HEK293 (cell line): ENCODE measurements around the gene VOPP1.

Source experiments
- CTCF ChIA-PET: fragments of 350-600 bp; formaldehyde crosslinking; extraction: SDS; loops from one replicate; lab custom pipeline; 2021; ENCODE audit warnings: antibody characterized with exemption; lab: Yijun Ruan, JAX
- POLR2A ChIA-PET: fragments of 300-600 bp; formaldehyde crosslinking; extraction: SDS; loops from one replicate; lab custom pipeline; 2020; ENCODE audit warnings: antibody characterized with exemption, inconsistent platforms; lab: Yijun Ruan, JAX
- H3K27ac ChIP-seq: fragments of 200-500 bp; sonication (Bioruptor generic); 2 replicates; pipeline ENCODE4 v1.5.1; 2014; ENCODE audit warnings: low read depth, low read length, control low read depth, inconsistent platforms; ENCODE audit errors: extremely low read depth
- H3K36me3 ChIP-seq, 2 experiments: fragments of 200-500 bp in 1 of 2; sonication (Bioruptor generic) in 1 of 2; 1 replicate in 1 of 2; 2 replicates in 1 of 2; pipeline ENCODE4 v1.5.1; 2014 to 2017; ENCODE audit warnings: inconsistent platforms in 2 of 2, low read length in 2 of 2; ENCODE audit not compliant: control insufficient read depth in 2 of 2, insufficient read depth in 1 of 2
- H3K4me1 ChIP-seq: fragments of 200-500 bp; sonication (Bioruptor generic); 2 replicates; pipeline ENCODE4 v1.5.1; 2014; ENCODE audit warnings: mild to moderate bottlenecking, low read length, inconsistent platforms; ENCODE audit not compliant: control insufficient read depth, insufficient read depth
- H3K4me3 ChIP-seq: 2 replicates; pipeline ENCODE4 v1.5.1; 2011; ENCODE audit warnings: low read depth, mild to moderate bottlenecking, control low read depth, low read length, moderate library complexity
- H3K9me3 ChIP-seq: fragments of 200-500 bp; sonication (Bioruptor generic); 2 replicates; pipeline ENCODE4 v1.5.1; 2014; ENCODE audit warnings: low read depth, low read length, inconsistent platforms; ENCODE audit not compliant: control insufficient read depth, insufficient read depth
- AEBP2 ChIP-seq: fragments of 450-650 bp; formaldehyde crosslinking; IDR thresholded peaks from 2 replicates; pipeline ENCODE4 v1.5.1; 2016; ENCODE audit warnings: missing biosample characterization, missing genetic modification characterization, borderline replicate concordance
- BCL6B ChIP-seq: fragments of 450-650 bp; formaldehyde crosslinking; IDR thresholded peaks from 2 replicates; pipeline ENCODE4 v1.5.1; 2017; ENCODE audit warnings: missing biosample characterization, missing genetic modification characterization
- HOXA7 ChIP-seq: sonication (generic); formaldehyde crosslinking; IDR thresholded peaks from 2 replicates; pipeline ENCODE4 v1.8.1; 2022; ENCODE audit warnings: missing genetic modification reagents, borderline replicate concordance
- KLF10 ChIP-seq: fragments of 450-650 bp; IDR thresholded peaks from 2 replicates; pipeline ENCODE4 v1.5.1; 2018; ENCODE audit warnings: missing biosample characterization, mild to moderate bottlenecking, missing genetic modification characterization
- PBX3 ChIP-seq: sonication (generic); formaldehyde crosslinking; IDR thresholded peaks from 2 replicates; pipeline ENCODE4 v1.8.1; 2022; ENCODE audit warnings: mild to moderate bottlenecking, moderate library complexity, missing genetic modification reagents
- PRDM2 ChIP-seq: fragments of 450-650 bp; formaldehyde crosslinking; IDR thresholded peaks from 2 replicates; pipeline ENCODE4 v1.5.1; 2016; ENCODE audit warnings: missing biosample characterization, missing genetic modification characterization, borderline replicate concordance
- ZNF140 ChIP-seq: fragments of 450-650 bp; formaldehyde crosslinking; IDR thresholded peaks from 2 replicates; pipeline ENCODE4 v1.5.1; 2016; ENCODE audit warnings: missing biosample characterization, missing genetic modification characterization
- ZNF214 ChIP-seq: fragments of 450-650 bp; formaldehyde crosslinking; IDR thresholded peaks from 2 replicates; pipeline ENCODE4 v1.5.1; 2017; ENCODE audit warnings: missing biosample characterization, mild to moderate bottlenecking, missing genetic modification characterization, borderline replicate concordance
- ZNF221 ChIP-seq: fragments of 450-650 bp; formaldehyde crosslinking; IDR thresholded peaks from 2 replicates; pipeline ENCODE4 v1.5.1; 2017; ENCODE audit warnings: missing biosample characterization, missing genetic modification characterization, borderline replicate concordance
- ZNF248 ChIP-seq: fragments of 450-650 bp; formaldehyde crosslinking; IDR thresholded peaks from 2 replicates; pipeline ENCODE4 v1.5.1; 2017; ENCODE audit warnings: missing biosample characterization, missing genetic modification characterization
- ZNF311 ChIP-seq: fragments of 450-650 bp; formaldehyde crosslinking; IDR thresholded peaks from 2 replicates; pipeline ENCODE4 v1.5.1; 2017; ENCODE audit warnings: missing biosample characterization, missing genetic modification characterization, borderline replicate concordance
- ZNF354C ChIP-seq: fragments of 450-650 bp; formaldehyde crosslinking; IDR thresholded peaks from 2 replicates; pipeline ENCODE4 v1.5.1; 2016; ENCODE audit warnings: missing biosample characterization, missing genetic modification characterization, low read depth, borderline replicate concordance
- ZNF394 ChIP-seq: fragments of 450-650 bp; formaldehyde crosslinking; IDR thresholded peaks from 2 replicates; pipeline ENCODE4 v1.5.1; 2016; ENCODE audit warnings: missing biosample characterization, missing genetic modification characterization, mild to moderate bottlenecking, moderate library complexity, borderline replicate concordance
- ZNF426 ChIP-seq: fragments of 450-650 bp; formaldehyde crosslinking; IDR thresholded peaks from 2 replicates; pipeline ENCODE4 v1.5.1; 2017; ENCODE audit warnings: missing biosample characterization, missing genetic modification characterization, mild to moderate bottlenecking, inconsistent platforms, moderate library complexity
- ZNF555 ChIP-seq: fragments of 450-650 bp; formaldehyde crosslinking; conservative IDR thresholded peaks from 2 replicates; pipeline ENCODE4 v1.5.1; 2017; ENCODE audit warnings: missing biosample characterization, mild to moderate bottlenecking, missing genetic modification characterization, inconsistent platforms
- TF ChIP-seq, protein P1 (sequence below): fragments of 450-650 bp; IDR thresholded peaks from 2 replicates; pipeline ENCODE4 v1.5.1; 2018; ENCODE audit warnings: missing biosample characterization, missing genetic modification characterization
- TF ChIP-seq, protein P2 (sequence below): fragments of 450-650 bp; formaldehyde crosslinking; conservative IDR thresholded peaks from 2 replicates; pipeline ENCODE4 v1.5.1; 2016; ENCODE audit warnings: low read depth, missing biosample characterization, missing genetic modification characterization
- TF ChIP-seq, protein P3 (sequence below): fragments of 450-650 bp; formaldehyde crosslinking; IDR thresholded peaks from 2 replicates; pipeline ENCODE4 v1.5.1; 2016; ENCODE audit warnings: missing biosample characterization, missing genetic modification characterization

The VOPP1 gene

GRCh38 chr7:55432506-55432905, 139.8 kb downstream of the VOPP1 start:
- ChIA-PET POLR2A (no interaction called here), CTCF (interaction anchor here (0.7 to 1.5 kb wide), 5 partner anchors 9 to 163 kb away, joined by 3 to 5 read pairs (median 3); no protein-coding TSS in a partner anchor)

More at GRCh38 chr7:55432506-55432905, 139.8 kb downstream of the VOPP1 start:
- Histone ChIP-seq H3K36me3 (no peaks in the 10 kb centered on the region), H3K9me3 (no peaks in the 10 kb centered on the region), H3K4me1 (no peaks in the 10 kb centered on the region), H3K4me3 (no peak overlapping the region), H3K27ac (no peak overlapping the region)
- no peak for TF ChIP-seq ZNF311 (tag by site-specific recombination)
- TF ChIP-seq ZNF214, result no peak
- TF ChIP-seq, protein P1, sequence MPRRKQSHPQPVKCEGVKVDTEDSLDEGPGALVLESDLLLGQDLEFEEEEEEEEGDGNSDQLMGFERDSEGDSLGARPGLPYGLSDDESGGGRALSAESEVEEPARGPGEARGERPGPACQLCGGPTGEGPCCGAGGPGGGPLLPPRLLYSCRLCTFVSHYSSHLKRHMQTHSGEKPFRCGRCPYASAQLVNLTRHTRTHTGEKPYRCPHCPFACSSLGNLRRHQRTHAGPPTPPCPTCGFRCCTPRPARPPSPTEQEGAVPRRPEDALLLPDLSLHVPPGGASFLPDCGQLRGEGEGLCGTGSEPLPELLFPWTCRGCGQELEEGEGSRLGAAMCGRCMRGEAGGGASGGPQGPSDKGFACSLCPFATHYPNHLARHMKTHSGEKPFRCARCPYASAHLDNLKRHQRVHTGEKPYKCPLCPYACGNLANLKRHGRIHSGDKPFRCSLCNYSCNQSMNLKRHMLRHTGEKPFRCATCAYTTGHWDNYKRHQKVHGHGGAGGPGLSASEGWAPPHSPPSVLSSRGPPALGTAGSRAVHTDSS (tag by site-specific recombination), result no peak
- TF ChIP-seq PBX3, result no peak
- TF ChIP-seq ZNF354C (tag by site-specific recombination), result no peak
- TF ChIP-seq, protein P2, sequence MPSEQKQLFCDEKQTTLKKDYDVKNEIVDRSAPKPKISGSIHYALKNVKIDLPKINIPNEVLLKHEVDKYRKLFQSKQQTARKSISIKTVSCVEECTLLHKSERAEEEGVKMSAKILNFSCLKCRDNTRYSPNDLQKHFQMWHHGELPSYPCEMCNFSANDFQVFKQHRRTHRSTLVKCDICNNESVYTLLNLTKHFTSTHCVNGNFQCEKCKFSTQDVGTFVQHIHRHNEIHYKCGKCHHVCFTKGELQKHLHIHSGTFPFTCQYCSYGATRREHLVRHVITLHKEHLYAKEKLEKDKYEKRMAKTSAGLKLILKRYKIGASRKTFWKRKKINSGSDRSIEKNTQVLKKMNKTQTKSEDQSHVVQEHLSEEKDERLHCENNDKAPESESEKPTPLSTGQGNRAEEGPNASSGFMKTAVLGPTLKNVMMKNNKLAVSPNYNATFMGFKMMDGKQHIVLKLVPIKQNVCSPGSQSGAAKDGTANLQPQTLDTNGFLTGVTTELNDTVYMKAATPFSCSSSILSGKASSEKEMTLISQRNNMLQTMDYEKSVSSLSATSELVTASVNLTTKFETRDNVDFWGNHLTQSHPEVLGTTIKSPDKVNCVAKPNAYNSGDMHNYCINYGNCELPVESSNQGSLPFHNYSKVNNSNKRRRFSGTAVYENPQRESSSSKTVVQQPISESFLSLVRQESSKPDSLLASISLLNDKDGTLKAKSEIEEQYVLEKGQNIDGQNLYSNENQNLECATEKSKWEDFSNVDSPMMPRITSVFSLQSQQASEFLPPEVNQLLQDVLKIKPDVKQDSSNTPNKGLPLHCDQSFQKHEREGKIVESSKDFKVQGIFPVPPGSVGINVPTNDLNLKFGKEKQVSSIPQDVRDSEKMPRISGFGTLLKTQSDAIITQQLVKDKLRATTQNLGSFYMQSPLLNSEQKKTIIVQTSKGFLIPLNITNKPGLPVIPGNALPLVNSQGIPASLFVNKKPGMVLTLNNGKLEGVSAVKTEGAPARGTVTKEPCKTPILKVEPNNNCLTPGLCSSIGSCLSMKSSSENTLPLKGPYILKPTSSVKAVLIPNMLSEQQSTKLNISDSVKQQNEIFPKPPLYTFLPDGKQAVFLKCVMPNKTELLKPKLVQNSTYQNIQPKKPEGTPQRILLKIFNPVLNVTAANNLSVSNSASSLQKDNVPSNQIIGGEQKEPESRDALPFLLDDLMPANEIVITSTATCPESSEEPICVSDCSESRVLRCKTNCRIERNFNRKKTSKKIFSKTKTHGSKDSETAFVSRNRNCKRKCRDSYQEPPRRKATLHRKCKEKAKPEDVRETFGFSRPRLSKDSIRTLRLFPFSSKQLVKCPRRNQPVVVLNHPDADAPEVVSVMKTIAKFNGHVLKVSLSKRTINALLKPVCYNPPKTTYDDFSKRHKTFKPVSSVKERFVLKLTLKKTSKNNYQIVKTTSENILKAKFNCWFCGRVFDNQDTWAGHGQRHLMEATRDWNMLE, result no peak
- TF ChIP-seq BCL6B, result no peak
- no peak for TF ChIP-seq AEBP2
- TF ChIP-seq ZNF555 (tag by site-specific recombination), result no peak
- TF ChIP-seq ZNF248 (tag by site-specific recombination), result no peak
- TF ChIP-seq HOXA7 (CRISPR knock-in tag), result no peak
- no peak for TF ChIP-seq ZNF426
- no peak for TF ChIP-seq PRDM2 (tag by site-specific recombination)
- TF ChIP-seq, protein P3, sequence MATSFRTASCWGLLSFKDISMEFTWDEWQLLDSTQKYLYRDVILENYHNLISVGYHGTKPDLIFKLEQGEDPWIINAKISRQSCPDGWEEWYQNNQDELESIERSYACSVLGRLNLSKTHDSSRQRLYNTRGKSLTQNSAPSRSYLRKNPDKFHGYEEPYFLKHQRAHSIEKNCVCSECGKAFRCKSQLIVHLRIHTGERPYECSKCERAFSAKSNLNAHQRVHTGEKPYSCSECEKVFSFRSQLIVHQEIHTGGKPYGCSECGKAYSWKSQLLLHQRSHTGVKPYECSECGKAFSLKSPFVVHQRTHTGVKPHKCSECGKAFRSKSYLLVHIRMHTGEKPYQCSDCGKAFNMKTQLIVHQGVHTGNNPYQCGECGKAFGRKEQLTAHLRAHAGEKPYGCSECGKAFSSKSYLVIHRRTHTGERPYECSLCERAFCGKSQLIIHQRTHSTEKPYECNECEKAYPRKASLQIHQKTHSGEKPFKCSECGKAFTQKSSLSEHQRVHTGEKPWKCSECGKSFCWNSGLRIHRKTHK, result no peak
- no peak for TF ChIP-seq ZNF394
- TF ChIP-seq ZNF221 (tag by site-specific recombination), result no peak
- TF ChIP-seq KLF10 (tag by site-specific recombination), result no peak
- TF ChIP-seq ZNF140 (tag by site-specific recombination), result no peak
